ENCODE measurements around the gene DHCR24.

DHCR24 gene

GRCh38 chr1:54842963-54843362, 44.0 kb downstream of the DHCR24 start:
- no peak for DNase-seq

DNA sequence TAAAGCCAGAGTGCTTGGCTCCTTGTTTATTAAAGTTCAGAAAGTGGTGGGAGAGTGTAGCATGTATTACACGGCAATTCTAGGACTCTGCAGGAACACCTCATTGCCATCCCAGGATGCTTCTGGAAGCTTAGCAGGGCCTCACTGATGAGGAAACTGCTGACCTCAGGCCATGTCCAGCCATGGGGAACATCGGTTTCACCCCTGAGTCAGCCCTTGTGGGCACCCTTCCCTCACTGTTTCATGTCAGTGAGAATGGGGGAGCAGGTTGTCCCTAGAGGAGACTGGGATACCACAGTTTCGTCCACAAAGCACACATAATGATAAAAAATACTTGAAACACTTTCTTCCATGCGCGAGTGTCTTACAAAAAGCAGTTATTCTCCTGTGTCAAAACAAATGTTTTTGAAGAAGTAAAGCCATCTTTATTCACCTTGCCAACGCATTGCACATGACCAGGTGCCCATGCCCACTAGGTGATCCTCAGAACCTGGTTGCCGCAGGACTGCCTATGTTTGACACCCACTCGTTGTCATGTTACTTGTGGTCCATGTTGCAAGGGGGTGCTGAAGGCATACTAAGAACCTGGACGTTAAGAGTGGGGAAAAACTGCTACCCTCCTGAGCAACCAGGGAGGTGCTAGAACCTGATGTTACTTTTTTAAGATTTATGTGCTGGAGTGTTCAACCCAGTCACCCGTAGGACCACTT, 44.6 kb downstream of the DHCR24 start:
- DNase-seq: no peak

- DNase-seq: no peak
Measured at GRCh38 chr1:54839824-54840223, 47.2 kb downstream of the DHCR24 start.

GRCh38 chr1:54838565-54839180, 48.3 kb downstream of the DHCR24 start:
- DNase-seq: no peak

DNA sequence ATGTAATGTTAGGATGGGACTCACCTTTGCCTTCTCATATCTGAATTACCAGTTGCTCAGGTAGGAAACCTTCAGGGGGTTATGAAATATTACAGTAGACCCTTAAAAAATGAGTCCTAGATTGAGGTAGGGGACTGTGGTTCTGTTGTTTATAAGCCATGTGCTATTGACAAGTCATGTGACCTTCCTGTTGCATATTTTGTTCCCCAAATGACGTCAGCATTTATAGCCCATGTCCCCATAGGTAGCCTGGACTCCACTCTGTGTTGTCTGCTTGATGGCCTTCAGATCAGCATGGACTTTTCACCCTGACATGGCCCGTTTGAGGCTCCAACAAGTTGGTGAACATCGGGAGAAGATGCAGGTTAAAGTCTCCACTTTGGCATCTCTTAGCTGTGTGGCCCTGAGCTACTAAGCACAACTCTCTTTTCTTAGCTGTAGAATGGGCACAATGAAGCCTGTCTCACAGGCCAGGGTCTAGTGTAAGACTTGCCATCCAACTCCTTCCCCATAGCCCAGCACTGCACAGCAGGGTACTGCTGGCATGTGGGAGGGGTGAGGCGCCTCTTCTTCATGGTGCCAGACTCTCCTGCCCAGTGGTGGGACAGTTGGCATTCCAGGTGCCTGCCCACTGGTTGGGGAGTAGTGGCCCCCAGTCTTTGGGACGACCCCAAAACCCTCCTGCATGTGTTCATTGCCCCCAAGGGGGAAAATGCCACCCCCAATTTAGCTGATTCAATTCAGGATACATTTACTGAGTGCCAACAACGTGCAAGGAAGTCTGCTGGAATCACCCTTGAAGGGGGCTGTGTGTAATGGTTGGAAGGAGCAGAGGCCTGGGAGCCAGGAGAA, 49.8 kb downstream of the DHCR24 start:
- DNase-seq: no peak

DNA sequence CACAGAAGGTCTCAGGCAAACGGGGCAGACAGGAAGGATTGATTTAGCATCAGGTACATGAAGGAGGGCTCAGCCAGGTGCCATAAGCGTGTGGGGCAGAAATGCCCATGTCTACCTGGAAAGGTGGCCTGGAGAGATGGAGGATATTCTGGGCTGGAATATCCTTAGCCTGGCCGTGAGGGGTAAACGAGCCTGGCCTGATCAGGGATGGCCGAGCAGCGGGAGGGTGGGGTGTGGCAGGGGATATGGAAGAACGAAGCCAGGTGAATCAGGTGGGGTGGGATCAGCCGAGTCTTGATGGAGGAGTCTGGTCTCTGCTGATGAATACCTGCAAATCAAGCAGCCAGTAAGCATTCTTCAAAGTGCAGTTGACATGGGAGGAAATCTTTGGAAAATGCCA, 50.4 kb downstream of the DHCR24 start:
- no peak for DNase-seq

DNA sequence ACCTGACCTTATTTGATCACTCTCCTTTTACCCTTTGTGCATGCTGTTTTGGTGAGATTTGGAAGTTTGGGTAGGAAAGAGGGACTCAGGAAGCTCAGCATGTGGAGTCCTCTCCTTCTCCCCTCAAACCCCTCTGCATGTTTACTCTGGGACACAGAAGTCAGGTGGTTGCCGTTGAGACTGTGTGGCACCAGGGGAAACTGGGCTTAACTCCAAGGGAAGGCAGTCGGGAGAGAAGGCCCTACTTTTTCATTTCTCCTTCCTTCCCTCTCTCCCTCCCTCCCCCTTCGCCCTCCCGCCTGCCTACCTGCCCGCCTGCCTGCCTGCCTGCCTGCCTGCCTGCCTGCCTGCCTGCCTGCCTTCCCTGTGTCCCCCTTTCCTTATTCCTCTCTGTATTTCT, 51.0 kb downstream of the DHCR24 start:
- no peak for DNase-seq

DNA sequence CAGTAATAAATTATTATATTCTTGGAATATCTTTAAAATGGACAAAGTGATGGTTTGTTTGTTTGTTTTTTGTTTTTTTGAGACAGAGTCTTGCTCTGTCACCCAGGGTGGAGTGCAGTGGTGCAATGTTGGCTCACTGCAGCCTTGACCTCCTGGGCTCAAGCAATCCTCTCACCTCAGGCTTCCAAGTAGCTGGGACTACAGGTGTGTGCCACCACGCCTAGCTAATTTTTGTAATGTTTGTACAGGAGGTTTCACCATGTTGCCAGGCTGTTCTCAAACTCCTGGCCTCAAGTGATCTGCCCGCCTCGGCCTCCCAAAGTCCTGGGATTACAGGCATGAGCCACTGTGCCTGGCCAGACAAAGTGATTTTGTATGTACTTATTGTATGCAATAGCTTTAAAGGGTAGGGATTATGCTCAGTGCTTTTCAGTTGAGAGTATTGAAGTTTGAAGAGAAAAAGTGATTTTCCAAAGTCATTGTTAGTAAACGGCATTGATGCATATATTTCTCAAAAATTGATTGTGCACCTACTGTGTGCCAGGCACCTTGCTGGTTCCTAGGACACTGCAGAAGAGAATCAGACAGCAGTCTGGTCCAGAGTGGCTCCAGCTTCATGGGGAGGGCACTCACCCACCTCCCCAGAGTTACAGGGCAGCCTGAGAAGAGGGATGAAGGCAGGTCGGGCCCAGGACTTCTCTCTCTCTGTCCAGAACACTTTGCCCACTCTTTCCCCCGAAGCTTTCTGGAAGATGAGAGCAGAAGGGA, 51.7 kb downstream of the DHCR24 start:
- DNase-seq: no peak

DNA sequence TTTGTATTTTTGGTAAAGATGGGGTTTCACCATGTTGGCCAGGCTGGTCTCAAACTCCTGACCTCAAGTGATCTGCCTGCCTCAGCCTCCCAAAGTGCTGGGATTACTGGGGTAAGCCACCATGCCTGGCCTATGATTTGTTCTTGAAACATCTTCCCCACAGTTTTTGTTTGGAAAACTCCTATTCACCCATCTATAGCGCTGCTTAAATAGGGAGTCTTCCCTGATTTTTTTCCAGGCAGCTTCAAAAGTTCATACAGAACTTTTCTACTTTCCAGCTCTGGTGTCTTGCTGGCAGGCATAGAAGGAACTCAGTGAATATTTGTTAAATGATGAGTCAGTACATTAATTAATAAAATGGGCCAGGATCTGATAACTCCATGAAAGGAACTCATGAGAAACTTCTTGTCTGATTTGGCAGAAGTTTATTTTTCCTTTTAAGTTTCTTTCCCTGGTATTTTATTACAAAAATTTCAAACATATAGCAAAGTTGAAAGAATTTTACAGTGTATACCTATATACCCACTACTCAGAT, 52.9 kb downstream of the DHCR24 start:
- DNase-seq: no peak

- no peak for DNase-seq
Measured at GRCh38 chr1:54833121-54833520, 53.9 kb downstream of the DHCR24 start.

GRCh38 chr1:54826226-54826816, 60.7 kb downstream of the DHCR24 start:
- no peak for DNase-seq

GRCh38 chr1:54825696-54826095, 61.3 kb downstream of the DHCR24 start:
- no peak for DNase-seq

DNA sequence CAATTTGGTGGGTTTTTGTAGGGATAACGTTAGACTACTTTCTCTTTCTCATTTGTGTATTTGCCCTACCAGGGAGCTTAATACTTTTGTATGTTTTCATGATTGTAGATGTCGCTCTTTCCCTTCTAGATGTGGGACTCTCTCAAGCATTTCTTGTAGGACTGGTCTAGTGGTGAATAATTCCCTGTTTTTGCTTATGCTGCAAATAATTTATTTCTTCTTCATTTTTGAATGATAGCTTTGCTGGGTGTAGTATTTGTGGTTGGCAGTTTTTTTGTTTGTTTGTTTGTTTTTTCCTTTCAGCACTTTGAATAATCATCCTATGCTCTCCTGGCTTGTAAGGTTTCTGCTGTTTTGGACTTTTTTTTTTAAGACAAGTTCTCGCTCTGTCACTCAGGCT, 63.3 kb downstream of the DHCR24 start:
- no peak for DNase-seq

DNA sequence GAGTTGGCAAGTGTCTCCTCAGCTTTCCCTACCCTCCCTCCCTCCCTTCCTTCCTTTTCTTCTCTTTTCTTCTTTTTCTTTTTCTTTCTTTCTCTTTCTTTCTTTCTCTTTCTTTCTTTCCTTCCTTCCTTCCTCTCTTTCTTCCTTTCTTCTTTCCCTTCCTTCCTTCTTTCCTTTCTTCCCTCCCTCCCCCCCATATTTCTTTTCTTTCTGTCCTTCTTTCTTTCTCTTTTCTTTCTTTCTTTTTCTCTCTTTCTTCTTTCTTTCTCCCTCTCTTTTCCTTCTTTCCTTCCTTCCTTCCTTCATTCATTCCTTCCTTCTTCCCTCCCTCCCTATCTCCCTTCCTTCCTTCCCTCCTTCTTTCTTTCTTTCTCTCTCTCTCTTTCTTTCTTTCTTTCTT, 67.3 kb downstream of the DHCR24 start:
- no peak for DNase-seq

- no peak for DNase-seq
Measured at GRCh38 chr1:54819195-54819536, 67.8 kb downstream of the DHCR24 start.

- DNase-seq: no peak
Measured at GRCh38 chr1:54818461-54819194, 68.4 kb downstream of the DHCR24 start.

DNA sequence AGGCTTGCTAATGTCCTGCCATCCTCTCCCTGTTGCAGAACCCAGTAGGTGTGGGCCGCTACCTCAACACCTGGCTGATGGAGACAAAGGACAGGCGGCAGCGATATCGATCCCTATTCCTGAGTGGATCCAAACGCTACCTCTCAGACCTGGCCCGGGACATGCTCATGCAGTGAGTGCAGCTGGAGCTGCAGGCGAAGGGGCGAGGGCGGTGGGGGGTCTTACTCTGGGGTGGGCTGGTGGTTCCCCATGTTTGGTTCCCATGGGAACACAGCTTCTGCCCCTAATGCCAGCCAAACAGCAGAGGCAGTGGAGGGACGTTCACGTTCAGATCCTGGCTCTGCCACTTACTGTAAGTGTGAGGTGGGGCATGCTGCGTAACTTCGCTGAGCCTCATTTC, 70.0 kb downstream of the DHCR24 start:
- no peak for DNase-seq

- DNase-seq: no peak
Measured at GRCh38 chr1:54816130-54816529, 70.9 kb downstream of the DHCR24 start.

- DNase-seq: no peak
Measured at GRCh38 chr1:54815086-54815876, 71.7 kb downstream of the DHCR24 start.

DNA sequence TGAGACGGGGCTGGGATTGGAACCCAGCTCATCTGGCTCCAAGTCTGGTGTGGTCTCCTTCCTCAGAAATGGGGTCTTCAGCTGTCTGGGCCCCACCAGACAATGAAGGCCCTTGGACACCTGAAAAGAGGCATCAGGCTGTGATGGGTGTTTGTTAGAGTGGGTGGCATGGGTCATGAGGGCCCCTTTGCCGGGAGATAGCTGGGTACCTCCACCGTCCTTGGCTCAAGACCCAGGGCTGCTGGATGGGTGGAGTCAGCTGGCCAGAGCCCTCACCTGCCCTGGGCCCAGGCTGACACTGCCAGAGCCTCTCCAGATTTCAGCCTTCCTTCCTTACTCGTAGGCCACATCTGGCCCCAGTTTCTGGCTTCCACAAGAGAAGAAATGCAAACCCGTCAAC, 72.4 kb downstream of the DHCR24 start:
- no peak for DNase-seq

DNA sequence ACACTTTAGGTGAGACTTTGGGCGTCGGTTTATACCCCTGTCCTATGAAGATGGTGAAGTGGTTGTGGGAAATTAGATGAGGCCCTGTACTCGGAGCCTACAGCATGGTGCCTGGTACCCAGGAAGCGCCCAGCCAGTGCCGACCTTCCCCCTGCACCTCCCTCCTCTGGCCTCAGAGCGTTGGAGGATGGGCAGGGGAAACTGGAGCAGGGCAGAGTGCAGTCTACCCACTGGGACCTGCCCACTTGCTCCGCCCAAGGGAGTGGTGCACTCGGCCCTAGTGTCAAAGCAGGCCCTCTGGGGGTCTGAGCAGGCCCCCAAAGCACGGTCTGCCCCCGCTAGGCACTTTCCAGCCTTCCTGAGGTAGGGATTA, 72.9 kb downstream of the DHCR24 start:
- DNase-seq: no peak
